Ovary (tissue), 3 donors: ENCODE data around the gene USP51.

ENCODE experiments used
- EP300 ChIP-seq: sonication (generic); formaldehyde crosslinking; IDR thresholded peaks from one replicate; pipeline ENCODE4 v1.6.1; 2017; ENCODE audit warnings: antibody characterized with exemption
- POLR2A ChIP-seq: fragments of 450-650 bp; IDR thresholded peaks from one replicate; pipeline ENCODE4 v1.6.1; 2017; ENCODE audit warnings: antibody characterized with exemption, mild to moderate bottlenecking, moderate library complexity
- TF ChIP-seq, protein P1 (sequence below), 3 donors: fragments of 450-650 bp in 2 of 3; fragments of 200-600 bp in 1 of 3; IDR thresholded peaks; one replicate each; pipeline versions ENCODE4 v1.5.1 to v1.8.0; 2016 to 2022; ENCODE audit warnings: antibody characterized with exemption in 3 of 3, mild to moderate bottlenecking in 1 of 3
- donor health status: DM: no; HTN: no; CAD: no.

DNA sequence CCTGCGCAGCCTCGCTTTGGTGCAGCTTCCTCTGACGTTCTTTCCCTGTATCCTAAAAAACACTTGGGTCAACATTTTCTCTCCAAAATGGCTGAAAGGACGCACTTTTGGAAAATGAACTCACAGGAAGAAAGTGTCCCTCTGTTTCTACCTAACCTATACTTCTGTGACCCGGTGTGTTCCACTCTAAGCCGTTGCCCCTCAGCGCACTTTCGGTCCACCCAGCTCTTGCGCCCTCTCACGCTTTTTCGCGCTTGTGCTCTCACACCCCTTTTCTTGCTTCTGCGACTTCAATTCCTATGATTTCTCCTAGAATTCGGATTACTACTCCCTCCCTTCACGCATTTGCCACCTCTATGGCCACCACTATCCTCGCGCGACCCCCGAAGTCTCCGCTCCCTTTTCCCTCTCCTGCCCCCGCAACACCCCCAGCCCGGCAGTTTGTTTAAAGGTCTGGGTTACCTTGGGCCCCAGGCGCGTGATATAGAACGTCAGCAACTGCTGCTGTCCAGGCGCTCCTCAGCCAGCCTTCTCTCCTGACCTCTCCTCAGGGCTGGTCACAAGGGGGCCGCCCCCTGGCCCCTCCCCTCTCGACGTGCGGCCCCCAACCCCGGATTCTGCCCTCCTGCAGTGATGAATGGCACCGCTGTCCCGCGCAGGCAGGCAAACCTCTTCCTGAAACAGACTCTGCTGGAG is at the start of gene USP51:
- TF ChIP-seq, protein P1, sequence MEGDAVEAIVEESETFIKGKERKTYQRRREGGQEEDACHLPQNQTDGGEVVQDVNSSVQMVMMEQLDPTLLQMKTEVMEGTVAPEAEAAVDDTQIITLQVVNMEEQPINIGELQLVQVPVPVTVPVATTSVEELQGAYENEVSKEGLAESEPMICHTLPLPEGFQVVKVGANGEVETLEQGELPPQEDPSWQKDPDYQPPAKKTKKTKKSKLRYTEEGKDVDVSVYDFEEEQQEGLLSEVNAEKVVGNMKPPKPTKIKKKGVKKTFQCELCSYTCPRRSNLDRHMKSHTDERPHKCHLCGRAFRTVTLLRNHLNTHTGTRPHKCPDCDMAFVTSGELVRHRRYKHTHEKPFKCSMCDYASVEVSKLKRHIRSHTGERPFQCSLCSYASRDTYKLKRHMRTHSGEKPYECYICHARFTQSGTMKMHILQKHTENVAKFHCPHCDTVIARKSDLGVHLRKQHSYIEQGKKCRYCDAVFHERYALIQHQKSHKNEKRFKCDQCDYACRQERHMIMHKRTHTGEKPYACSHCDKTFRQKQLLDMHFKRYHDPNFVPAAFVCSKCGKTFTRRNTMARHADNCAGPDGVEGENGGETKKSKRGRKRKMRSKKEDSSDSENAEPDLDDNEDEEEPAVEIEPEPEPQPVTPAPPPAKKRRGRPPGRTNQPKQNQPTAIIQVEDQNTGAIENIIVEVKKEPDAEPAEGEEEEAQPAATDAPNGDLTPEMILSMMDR (IDR thresholded peaks at IDR 0.05) = no peak
- TF ChIP-seq POLR2A (no peak), EP300 (no peak)
